Measurements from ENCODE around the gene PRCD.

Gene PRCD

DNA sequence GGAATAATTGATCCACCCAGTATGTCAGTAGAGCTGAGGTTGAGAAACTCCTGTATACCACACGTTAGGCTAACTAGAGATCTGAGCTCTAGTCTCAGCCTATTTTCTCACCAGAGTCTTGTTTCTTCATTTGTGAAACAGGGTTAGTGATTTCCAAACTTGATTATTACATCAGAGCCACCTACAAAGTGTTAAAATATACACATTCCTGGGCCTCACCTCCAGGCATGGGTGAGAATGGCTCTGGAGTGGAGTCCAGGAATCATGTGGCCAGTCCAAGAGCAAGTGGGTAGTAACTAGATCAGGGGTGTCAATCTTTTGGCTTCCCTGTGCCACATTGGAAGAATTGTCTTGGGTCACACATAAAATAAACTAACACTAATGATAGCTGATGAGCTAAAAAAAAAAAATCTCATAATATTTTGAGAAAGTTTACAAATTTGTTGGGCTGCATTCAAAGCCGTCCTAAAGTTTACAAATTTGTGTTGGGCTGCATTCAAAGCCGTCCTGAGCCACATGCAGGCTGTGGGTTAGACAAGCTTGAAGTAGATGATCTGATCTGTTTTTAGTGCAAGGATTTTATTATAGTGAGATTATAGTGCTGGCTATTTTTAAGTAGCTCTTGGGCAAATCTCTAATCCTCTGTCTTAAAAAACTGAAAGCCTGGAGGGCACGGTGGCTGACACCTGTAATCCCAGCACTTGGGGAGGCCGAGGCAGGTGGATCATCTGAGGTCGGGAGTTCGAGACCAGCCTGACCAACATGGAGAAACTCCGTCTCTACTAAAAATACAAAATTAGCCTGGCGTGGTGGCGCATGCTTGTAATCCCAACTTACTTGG is 20.4 kb downstream of the PRCD start:
- TF ChIP-seq, protein P1, sequence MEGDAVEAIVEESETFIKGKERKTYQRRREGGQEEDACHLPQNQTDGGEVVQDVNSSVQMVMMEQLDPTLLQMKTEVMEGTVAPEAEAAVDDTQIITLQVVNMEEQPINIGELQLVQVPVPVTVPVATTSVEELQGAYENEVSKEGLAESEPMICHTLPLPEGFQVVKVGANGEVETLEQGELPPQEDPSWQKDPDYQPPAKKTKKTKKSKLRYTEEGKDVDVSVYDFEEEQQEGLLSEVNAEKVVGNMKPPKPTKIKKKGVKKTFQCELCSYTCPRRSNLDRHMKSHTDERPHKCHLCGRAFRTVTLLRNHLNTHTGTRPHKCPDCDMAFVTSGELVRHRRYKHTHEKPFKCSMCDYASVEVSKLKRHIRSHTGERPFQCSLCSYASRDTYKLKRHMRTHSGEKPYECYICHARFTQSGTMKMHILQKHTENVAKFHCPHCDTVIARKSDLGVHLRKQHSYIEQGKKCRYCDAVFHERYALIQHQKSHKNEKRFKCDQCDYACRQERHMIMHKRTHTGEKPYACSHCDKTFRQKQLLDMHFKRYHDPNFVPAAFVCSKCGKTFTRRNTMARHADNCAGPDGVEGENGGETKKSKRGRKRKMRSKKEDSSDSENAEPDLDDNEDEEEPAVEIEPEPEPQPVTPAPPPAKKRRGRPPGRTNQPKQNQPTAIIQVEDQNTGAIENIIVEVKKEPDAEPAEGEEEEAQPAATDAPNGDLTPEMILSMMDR (IDR thresholded peaks at IDR 0.05) = no peak

DNA sequence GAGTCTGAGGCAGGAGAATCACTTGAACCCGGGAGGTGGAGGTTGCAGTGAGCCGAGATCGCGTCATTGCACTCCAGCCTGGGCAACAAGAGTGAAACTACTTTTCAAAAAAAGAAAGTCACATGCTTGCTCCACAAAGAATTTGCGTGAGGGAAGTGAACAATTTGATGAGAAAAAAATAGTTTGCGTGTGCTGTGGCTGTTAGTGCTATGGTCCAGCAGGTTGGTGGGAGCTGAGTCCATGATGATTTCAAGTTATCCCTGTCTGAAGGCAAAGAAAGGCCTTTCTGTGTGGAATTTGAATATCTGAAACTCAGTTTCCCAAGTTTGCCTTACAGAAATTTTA is 21.0 kb downstream of the PRCD start:
- TF ChIP-seq, protein P1 (IDR thresholded peaks at IDR 0.05) = no peak

DNA sequence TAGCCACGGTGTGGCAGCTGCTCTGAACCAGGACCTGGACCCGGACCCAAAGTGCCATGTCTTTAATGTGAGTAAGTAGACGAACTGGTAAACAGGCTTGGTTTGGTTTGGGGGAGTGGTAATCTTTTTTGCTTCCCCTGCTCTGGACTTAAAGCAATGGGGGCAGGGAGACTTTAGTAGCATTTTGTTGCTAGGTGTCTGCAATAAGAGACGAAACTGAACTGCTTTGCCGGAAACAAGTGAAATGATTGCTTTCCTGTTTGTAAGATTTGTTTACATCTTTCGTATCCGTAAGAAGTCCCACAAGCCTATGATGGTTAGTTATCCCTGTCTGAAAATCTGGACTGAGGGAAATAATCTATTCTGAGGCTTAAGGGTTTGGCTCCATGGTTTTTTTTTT is 21.5 kb downstream of the PRCD start:
- TF ChIP-seq, protein P1 (IDR thresholded peaks at IDR 0.05) = no peak

DNA sequence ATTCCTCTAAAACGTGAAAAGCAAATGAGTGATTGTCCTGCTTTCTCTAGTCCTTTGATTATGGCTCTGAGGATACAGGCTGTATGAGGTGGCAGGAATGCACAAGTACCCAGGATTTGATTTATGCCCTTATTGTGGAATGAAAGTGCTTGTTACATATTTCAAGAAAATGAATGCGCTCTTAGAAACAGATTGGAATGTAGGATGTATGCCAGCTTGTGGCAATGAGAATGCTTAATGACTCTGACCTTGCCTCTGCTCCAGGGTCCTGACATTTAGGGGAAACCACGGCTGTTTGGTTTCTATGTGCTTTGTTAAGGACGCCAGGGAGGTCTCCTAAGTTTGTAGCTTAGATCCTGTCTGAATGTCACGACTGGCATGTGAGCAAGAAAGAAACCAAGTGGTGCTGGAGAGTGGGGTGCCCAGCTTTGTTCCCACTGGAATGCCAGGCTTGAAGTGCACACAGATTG is 22.0 kb downstream of the PRCD start:
- TF ChIP-seq, protein P1 (IDR thresholded peaks at IDR 0.05) = no peak

DNA sequence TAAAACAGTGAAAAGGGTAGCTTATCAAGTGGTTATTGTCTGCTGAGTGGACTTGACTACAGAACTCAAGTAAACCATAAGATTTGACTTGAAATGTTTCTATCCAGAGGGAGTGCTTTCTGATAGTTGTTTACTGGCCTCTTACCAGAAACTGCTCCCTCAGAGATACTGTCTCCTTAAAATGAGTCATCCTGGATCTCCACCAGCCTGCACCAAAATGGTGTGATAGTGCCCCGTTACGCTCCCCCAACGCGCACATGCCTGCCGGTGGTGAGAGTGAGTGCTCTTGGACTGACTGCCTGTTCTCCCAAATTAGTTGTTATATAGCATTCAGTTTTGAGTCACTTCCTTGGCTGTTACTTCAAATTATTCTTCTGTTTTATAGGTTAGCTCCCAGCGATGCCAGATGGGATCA is 22.9 kb downstream of the PRCD start:
- TF ChIP-seq, protein P1 (IDR thresholded peaks at IDR 0.05) = no peak

DNA sequence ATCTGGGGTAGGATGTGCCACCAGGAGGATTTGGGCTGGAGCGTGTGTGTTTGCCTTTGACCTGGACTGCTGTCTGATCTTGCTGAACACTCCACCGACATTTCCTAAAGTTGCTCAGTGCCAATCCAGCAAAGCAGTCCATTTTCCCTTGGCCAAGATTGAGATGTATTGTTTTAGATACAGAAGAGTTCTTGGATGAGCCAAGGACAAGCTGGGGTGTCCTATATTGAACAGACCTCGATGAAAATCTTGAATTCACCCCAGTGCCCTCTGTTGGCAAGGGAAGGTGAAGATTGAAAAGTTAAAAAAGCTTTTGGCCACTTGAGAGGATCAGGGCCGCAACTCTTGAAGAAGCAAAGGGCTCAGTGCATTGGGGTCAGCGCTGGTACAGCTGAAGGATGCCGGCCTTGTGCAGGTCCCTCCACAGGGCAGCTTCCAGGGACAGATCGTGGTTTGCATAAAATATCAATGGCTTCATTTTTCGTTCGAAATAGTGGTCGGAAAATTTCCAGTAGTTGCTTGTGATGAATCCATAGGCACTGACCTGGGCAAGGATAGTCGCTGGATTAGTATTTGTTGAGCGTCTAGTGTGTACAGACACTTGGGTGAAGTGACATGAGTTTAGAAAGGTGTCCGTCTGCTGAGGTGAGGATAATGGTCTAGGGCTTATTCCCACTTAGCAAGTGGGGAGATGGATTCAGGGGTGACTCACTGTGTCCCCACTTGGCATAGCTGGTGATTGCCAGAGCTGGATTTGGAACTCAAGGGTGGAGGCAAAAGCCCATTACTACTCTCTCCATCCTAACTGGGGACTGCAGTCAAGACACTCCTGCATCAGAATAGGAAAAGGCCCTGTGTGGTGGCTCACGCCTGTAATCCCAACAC is 26.1 kb downstream of the PRCD start:
- TF ChIP-seq, protein P1 (IDR thresholded peaks at IDR 0.05) = no peak

DNA sequence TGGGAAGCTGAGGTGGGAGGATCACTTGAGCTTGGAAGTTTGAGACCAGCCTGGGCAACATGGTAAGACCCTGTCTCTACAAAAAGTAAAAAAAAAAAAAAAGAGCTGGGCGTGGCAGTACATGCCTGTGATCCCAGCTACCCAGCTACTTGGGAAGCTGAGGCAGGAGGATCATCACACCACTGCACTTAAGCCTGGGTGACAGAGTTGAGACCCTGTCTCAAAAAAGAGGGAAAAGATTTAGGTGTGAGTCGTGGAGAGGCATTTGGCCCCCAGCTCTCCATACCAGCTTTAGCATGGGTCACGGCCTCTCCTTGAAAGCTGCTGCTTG is 26.7 kb downstream of the PRCD start:
- TF ChIP-seq, protein P1 (IDR thresholded peaks at IDR 0.05) = no peak
